CD4-positive, alpha-beta T cell (primary cell): ENCODE results near the gene GPRC5A. TPM values are rescaled to one million over a fixed set of nuclear protein-coding genes. Genes with fewer than 3 reads are reported as not detected.

Source experiments
- ATAC-seq: fragments of 200-7000 bp; cut with Tn5 transposase; one replicate; pipeline ENCODE4 v1.10.0; 2022; ENCODE audit warnings: mild to moderate bottlenecking; ENCODE audit not compliant: poor library complexity
- CTCF ChIA-PET: fragments of 350-600 bp; sonication (Branson Sonifier 250); formaldehyde crosslinking; loops from one replicate; lab custom pipeline; 2021; ENCODE audit warnings: antibody characterized with exemption, inconsistent platforms; lab: Charles Lee
- POLR2A ChIA-PET: fragments of 350-600 bp; sonication (Branson Sonifier 250); formaldehyde crosslinking; loops from one replicate; lab custom pipeline; 2021; ENCODE audit warnings: antibody characterized with exemption, inconsistent platforms; lab: Charles Lee
- DNase-seq, 14 experiments: peaks; one replicate each; pipeline ENCODE4 v3.0.0-alpha.2; 2013 to 2020; ENCODE audit warnings: mixed read lengths in 2 of 14
- H3K27ac ChIP-seq, 2 donors: one replicate each; pipeline versions ENCODE4 v1.5.1 to v1.7.0; 2013; ENCODE audit warnings: low read length in 2 of 2, low read depth in 1 of 2, mild to moderate bottlenecking in 1 of 2
- H3K27me3 ChIP-seq, 2 experiments: 1 replicate in 1 of 2; 2 replicates in 1 of 2; pipeline versions ENCODE4 v1.6.1 to v1.7.0; 2013; ENCODE audit warnings: low read length in 2 of 2, control low read depth in 1 of 2, mild to moderate bottlenecking in 1 of 2, moderate library complexity in 1 of 2; ENCODE audit not compliant: insufficient read depth in 2 of 2, control insufficient read depth in 1 of 2
- H3K36me3 ChIP-seq: one replicate; pipeline ENCODE4 v1.6.1; 2013; ENCODE audit warnings: low read length, control low read depth; ENCODE audit not compliant: insufficient read depth
- H3K4me1 ChIP-seq: one replicate; pipeline ENCODE4 v1.6.1; 2013; ENCODE audit warnings: low read length, control low read depth; ENCODE audit not compliant: insufficient read depth
- H3K4me3 ChIP-seq: one replicate; pipeline ENCODE4 v1.5.1; 2013; ENCODE audit warnings: mild to moderate bottlenecking, low read length, moderate library complexity
- H3K9me3 ChIP-seq, 2 experiments: 1 replicate in 1 of 2; 2 replicates in 1 of 2; pipeline versions ENCODE4 v1.6.1 to v1.7.0; 2013; ENCODE audit warnings: low read length in 2 of 2, mild to moderate bottlenecking in 2 of 2, control low read depth in 1 of 2, moderate library complexity in 1 of 2; ENCODE audit not compliant: control insufficient read depth in 1 of 2, insufficient read depth in 1 of 2
- H3K27ac Mint-ChIP-seq: one replicate; pipeline ENCODE4 v1.8.0; 2020; ENCODE audit warnings: mixed read lengths
- H3K27me3 Mint-ChIP-seq: one replicate; pipeline ENCODE4 v1.8.0; 2021; ENCODE audit warnings: mixed read lengths
- H3K36me3 Mint-ChIP-seq: one replicate; pipeline ENCODE4 v1.8.0; 2021; ENCODE audit warnings: low read depth, mixed read lengths
- H3K4me1 Mint-ChIP-seq: one replicate; pipeline ENCODE4 v1.8.0; 2021; ENCODE audit warnings: low read depth, mixed read lengths
- H3K4me3 Mint-ChIP-seq: one replicate; pipeline ENCODE4 v1.8.0; 2020; ENCODE audit warnings: mild to moderate bottlenecking, mixed read lengths
- H3K9me3 Mint-ChIP-seq: one replicate; pipeline ENCODE4 v1.8.0; 2020; ENCODE audit warnings: mixed read lengths
- CTCF ChIP-seq: fragments of 200-600 bp; IDR thresholded peaks from one replicate; pipeline ENCODE4 v1.8.0; 2022; ENCODE audit warnings: antibody characterized with exemption, mild to moderate bottlenecking
- intact Hi-C, 2 experiments: fragments of 100-400 bp; cut with DNase I in 1 of 2; cut with micrococcal nuclease in 1 of 2; formaldehyde crosslinking; loops; one replicate each; pipeline versions ENCODE4 v1.15.1 to v1.9.0; 2023 to 2025; cut with DNase I, micrococcal nuclease
- total RNA-seq, 174 experiments: library from RNA in 2 of 174; stranded (reverse) in 2 of 174; gene quantifications; one replicate each; pipeline ENCODE4 v1.2.3 and lab custom pipeline; 2021 to 2026

GPRC5A gene
- total RNA-seq, 2 experiments from 2014 or later: 0.14 to 0.47 TPM

DNA sequence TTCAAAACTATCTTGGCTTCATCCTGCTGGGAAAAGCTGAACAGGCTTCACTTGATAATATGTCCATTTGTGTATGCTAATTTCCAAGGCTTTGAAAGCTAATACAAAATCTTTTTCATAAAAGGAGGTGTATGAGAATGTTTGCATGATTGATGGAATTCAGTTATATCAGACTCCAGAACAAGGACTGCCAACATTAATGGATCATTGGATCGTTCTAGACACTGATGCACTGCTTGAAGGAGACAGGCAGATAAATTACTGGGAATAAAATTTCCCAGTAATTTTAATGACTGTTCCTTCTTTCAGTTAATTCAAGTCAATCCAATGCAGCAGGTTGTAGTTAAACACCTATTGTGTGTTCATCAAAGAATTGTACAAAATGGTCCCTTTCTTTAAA, 60.1 kb downstream of the GPRC5A start:
- H3K27ac Mint-ChIP-seq: no peak overlapping the region
- no peak for TF ChIP-seq CTCF
- ATAC-seq (no peak), DNase-seq (no peak)
- Histone ChIP-seq H3K27ac (no peak overlapping the region), H3K9me3 (no peaks in the 10 kb centered on the region), H3K36me3 (no peaks in the 10 kb centered on the region), H3K27me3 (no peaks in the 10 kb centered on the region), H3K4me3 (no peak overlapping the region), H3K4me1 (no peaks in the 10 kb centered on the region)
- H3K36me3 Mint-ChIP-seq: no peaks in the 10 kb centered on the region
- ChIA-PET CTCF (no interaction called here), POLR2A (no interaction called here)
- H3K27me3 Mint-ChIP-seq: peaks cover 11% of the 10 kb centered on the region
- intact Hi-C loops: no loop called here
- no peaks in the 10 kb centered on the region for H3K4me1 Mint-ChIP-seq
- H3K9me3 Mint-ChIP-seq: no peaks in the 10 kb centered on the region
- no peak overlapping the region for H3K4me3 Mint-ChIP-seq

DNA sequence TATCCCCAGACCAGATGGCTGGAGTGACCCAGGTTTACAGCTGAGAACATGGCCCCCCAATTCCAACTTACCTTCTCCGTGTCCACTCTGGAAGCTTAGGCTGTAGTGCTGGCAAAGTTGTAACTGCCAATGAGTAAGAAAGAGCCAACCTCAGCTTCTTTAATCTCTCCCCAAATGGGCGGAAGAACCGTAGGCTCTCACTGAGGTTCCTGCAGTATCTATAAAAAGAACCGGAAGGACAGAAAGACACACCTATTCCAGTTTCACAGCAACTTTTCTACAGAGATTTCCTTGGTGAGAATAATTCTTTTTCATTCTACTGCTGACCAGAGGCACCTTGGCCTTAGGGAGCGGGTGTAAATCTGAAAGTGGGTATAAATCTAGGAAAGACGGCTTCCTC, 60.7 kb downstream of the GPRC5A start, which contains the start of gene GPRC5D:
GPRC5D (minus strand) TSS at position 135 of the 400 bp plus-strand sequence. CDS start 1,786 bp downstream, outside the sequence.
- DNase-seq (no peak), ATAC-seq (no peak)
- Histone ChIP-seq H3K4me3 (no peak within 1 kb of the TSS), H3K27ac (no peak within 1 kb of the TSS), H3K9me3 (no peaks in the 10 kb centered on the region), H3K36me3 (no peaks in the 10 kb centered on the region), H3K4me1 (no peaks in the 10 kb centered on the region), H3K27me3 (no peaks in the 10 kb centered on the region)
- H3K4me3 Mint-ChIP-seq: no peak within 1 kb of the TSS
- no peaks in the 10 kb centered on the region for H3K9me3 Mint-ChIP-seq
- H3K27me3 Mint-ChIP-seq: peaks cover 11% of the 10 kb centered on the region
- TF ChIP-seq CTCF: no peak
- ChIA-PET POLR2A (no interaction called here), CTCF (no interaction called here)
- H3K27ac Mint-ChIP-seq: no peak within 1 kb of the TSS
- H3K4me1 Mint-ChIP-seq: no peaks in the 10 kb centered on the region
- H3K36me3 Mint-ChIP-seq: no peaks in the 10 kb centered on the region
- intact Hi-C loops: no loop called here

DNA sequence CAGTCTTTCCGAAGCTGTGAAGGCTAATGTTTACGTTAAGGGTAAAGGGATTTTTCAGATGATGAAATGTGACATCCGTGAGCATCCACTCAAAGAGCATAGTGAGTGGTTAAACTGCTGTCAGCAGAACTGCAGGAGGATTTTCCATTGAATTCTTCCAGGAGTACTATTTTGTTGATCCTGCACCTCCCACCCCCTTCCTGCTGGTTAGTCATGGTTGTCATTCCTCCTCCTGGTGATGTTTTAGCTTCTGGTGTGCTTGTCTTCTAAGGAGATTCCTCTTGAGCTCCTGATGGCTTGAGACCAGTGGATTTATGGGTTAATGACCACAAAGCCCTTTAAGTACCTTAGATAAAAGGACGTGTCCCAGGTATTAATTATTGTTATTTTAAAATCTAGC, 63.0 kb downstream of the GPRC5A start:
- Mint-ChIP-seq H3K4me3 (no peak overlapping the region), H3K9me3 (no peaks in the 10 kb centered on the region), H3K27ac (no peak overlapping the region), H3K4me1 (no peaks in the 10 kb centered on the region), H3K27me3 (peaks cover 9% of the 10 kb centered on the region), H3K36me3 (no peaks in the 10 kb centered on the region)
- Histone ChIP-seq H3K4me1 (no peaks in the 10 kb centered on the region), H3K4me3 (no peak overlapping the region), H3K9me3 (no peaks in the 10 kb centered on the region), H3K36me3 (no peaks in the 10 kb centered on the region), H3K27ac (no peak overlapping the region), H3K27me3 (no peaks in the 10 kb centered on the region)
- intact Hi-C loops: no loop called here
- ChIA-PET POLR2A (no interaction called here), CTCF (no interaction called here)
- ATAC-seq (no peak), DNase-seq (no peak)
- no peak for TF ChIP-seq CTCF
